ENCODE results near the gene AFAP1.

Gene AFAP1

GRCh38 chr4:7876201-7876875, 63.3 kb downstream of the AFAP1 start:
- H3K27ac ChIP-seq: no peak overlapping the region
- no peak for TF ChIP-seq CTCF (IDR thresholded peaks at IDR 0.05)
- no peak for TF ChIP-seq ZFX (IDR thresholded peaks at IDR 0.05; ENCODE audit: borderline replicate concordance)

GRCh38 chr4:7874838-7875237, 64.8 kb downstream of the AFAP1 start:
- no peak overlapping the region for H3K27ac ChIP-seq
- no peak for TF ChIP-seq CTCF (IDR thresholded peaks at IDR 0.05)
- TF ChIP-seq ZFX (IDR thresholded peaks at IDR 0.05; ENCODE audit: borderline replicate concordance): no peak

DNA sequence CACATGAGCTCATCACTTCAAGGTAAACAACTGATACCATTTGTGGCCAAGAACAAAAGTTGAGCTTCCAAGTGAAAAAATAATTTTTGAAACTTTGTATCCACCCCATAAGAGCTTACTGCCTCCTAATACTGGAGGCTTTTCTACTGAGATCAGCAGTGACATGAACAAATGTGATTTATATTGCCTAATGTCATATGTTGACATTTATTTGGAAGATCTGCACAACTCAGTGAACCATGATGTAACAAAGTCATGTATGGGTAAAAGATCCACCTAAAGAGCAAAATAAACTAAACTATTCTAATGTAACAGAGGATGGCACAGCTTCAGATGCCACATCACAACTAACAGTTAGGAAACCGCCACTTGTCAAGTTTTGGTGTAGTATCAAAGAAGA, 65.8 kb downstream of the AFAP1 start:
- H3K27ac ChIP-seq: no peak overlapping the region
- TF ChIP-seq ZFX (IDR thresholded peaks at IDR 0.05; ENCODE audit: borderline replicate concordance) (no peak), CTCF (IDR thresholded peaks at IDR 0.05) (no peak)

DNA sequence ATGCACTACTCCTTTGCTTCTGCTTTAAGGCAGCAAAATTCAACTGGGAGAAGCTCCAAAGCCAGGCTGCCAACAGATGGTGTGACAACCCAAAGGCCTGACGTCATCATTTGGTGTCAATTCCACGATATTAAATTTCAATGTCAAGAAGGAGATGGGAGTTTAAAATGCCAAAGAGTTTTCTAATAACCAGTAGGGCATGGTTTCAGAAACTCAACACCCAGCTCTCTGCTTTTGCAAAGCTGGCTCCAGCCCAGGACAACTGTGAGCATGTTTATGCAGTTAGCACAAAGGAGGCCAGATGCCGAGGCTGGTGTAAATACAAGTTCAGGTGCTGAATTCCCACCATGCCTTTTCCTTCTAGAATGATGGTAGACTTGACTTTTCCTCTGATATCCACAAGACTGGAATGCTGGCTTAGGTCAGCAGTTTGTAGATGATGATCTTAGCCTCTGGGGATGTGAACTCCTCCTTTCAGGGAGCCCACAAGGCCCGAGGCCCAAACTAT, 67.3 kb downstream of the AFAP1 start:
- H3K27ac ChIP-seq: no peak overlapping the region
- TF ChIP-seq CTCF (IDR thresholded peaks at IDR 0.05): no peak
- no peak for TF ChIP-seq ZFX (IDR thresholded peaks at IDR 0.05; ENCODE audit: borderline replicate concordance)

- no peak overlapping the region for H3K27ac ChIP-seq
- TF ChIP-seq ZFX (IDR thresholded peaks at IDR 0.05; ENCODE audit: borderline replicate concordance) (no peak), CTCF (IDR thresholded peaks at IDR 0.05) (no peak)
Observed at GRCh38 chr4:7871356-7871755, 68.3 kb downstream of the AFAP1 start.

GRCh38 chr4:7868892-7869471, 70.7 kb downstream of the AFAP1 start:
- no peak overlapping the region for H3K27ac ChIP-seq
- TF ChIP-seq CTCF (IDR thresholded peaks at IDR 0.05): no peak
- no peak for TF ChIP-seq ZFX (IDR thresholded peaks at IDR 0.05; ENCODE audit: borderline replicate concordance)

- H3K27ac ChIP-seq: no peak overlapping the region
- TF ChIP-seq ZFX (IDR thresholded peaks at IDR 0.05; ENCODE audit: borderline replicate concordance): no peak
- no peak for TF ChIP-seq CTCF (IDR thresholded peaks at IDR 0.05)
Observed at GRCh38 chr4:7868436-7868775, 71.3 kb downstream of the AFAP1 start.
